GM12874 (cell line): ENCODE measurements around the gene TRIM39.
A peak's percentile ranks its signal among the peaks of the same experiment; 100 is the strongest.

Experiments used
- TF ChIP-seq, protein P1 (sequence below): IDR thresholded peaks from 2 replicates; pipeline ENCODE4 v1.5.1; 2011; ENCODE audit warnings: low read depth, mild to moderate bottlenecking, control low read depth, low read length, moderate library complexity; ENCODE audit not compliant: insufficient read depth

TRIM39 gene

DNA sequence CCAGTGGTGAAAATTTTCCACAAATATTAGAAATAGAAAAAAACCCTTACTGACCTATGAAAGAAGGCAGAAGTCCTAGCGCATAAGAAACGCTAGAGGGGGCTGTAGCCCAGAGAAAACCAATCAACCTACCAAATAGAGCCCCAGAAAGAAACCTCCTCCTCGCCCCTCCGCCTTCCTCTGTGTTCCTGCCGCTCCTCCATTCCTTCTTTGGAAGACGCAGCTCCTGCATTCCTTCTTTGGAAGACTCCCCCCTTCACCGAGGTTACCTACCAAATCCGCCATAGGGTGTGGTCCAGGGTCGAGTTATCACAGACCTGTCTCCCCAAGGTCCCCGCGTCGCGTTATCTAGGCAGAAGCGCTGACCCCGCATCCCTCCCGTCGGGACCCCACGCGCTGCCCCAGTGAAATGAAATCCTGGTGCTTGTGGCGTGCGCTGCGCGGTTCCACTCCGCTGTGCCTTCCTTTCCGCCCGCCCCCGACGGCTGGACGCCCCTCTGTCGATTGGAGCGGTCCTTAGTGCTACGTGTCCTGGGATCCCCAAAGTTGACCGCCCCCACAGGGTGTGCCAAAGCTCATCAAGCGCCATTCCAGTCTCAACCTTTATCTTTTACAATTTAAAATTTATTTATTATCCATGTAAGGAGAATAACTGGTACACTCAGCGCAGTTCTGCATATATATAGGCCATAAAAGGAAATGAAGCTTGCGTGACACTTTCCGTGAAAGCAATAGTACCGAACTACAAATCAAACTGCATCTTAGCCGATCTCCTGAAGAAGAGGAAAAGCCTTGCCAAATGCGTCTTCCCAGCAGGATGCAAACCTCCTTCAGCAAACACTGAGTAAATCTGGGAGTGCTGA, 31.2 kb downstream of the TRIM39 start:
- TF ChIP-seq, protein P1, sequence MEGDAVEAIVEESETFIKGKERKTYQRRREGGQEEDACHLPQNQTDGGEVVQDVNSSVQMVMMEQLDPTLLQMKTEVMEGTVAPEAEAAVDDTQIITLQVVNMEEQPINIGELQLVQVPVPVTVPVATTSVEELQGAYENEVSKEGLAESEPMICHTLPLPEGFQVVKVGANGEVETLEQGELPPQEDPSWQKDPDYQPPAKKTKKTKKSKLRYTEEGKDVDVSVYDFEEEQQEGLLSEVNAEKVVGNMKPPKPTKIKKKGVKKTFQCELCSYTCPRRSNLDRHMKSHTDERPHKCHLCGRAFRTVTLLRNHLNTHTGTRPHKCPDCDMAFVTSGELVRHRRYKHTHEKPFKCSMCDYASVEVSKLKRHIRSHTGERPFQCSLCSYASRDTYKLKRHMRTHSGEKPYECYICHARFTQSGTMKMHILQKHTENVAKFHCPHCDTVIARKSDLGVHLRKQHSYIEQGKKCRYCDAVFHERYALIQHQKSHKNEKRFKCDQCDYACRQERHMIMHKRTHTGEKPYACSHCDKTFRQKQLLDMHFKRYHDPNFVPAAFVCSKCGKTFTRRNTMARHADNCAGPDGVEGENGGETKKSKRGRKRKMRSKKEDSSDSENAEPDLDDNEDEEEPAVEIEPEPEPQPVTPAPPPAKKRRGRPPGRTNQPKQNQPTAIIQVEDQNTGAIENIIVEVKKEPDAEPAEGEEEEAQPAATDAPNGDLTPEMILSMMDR, result peak; percentile 70

GRCh38 chr6:30359276-30359675, 32.5 kb downstream of the TRIM39 start:
- TF ChIP-seq, protein P1, result no peak

GRCh38 chr6:30360139-30360538, 33.4 kb downstream of the TRIM39 start:
- TF ChIP-seq, protein P1, result no peak

DNA sequence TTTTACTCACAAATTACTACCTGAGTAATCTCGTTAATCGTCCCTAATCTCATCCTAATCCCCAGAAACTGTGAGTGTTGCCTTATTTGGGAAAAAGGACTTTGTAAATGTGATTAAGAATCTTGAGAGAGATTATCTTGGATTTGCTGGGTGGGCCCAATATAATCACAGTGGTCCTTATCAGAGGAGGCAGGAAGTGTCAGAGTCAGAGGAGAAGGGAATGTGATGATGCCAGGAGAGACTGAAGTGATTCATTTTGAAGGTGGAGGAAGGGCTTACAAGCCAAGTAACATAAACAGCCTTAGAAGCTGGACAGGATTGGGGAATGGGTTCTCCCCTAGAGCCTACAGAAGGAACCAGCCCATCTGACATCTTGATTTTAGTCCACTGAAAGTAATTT, 34.9 kb downstream of the TRIM39 start:
- TF ChIP-seq, protein P1, result no peak

DNA sequence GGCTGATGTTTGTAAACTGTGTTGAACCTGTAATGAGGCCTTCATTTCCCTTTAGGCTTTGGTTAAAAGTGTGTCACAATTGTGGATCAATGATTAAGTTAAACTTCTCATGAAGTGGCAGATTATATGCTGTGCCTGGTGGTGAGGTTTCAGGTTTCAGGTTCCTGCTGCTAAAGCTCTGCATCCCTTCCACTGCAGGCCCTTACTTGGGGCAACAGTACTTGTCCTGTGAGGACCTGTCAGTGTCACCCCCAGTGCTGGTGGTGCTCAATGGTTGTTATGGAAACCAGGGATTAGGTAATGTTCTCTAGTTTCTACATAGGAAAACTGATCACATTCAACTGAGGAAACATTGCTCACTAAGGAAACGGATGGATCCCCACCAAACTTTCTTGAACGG, 36.7 kb downstream of the TRIM39 start:
- TF ChIP-seq, protein P1, result no peak

- TF ChIP-seq, protein P1, result peak; percentile 19; the same call in 1 of the 2 replicates
These were observed 37.9 kb downstream of the TRIM39 start for GRCh38 chr6:30364591-30364990.

DNA sequence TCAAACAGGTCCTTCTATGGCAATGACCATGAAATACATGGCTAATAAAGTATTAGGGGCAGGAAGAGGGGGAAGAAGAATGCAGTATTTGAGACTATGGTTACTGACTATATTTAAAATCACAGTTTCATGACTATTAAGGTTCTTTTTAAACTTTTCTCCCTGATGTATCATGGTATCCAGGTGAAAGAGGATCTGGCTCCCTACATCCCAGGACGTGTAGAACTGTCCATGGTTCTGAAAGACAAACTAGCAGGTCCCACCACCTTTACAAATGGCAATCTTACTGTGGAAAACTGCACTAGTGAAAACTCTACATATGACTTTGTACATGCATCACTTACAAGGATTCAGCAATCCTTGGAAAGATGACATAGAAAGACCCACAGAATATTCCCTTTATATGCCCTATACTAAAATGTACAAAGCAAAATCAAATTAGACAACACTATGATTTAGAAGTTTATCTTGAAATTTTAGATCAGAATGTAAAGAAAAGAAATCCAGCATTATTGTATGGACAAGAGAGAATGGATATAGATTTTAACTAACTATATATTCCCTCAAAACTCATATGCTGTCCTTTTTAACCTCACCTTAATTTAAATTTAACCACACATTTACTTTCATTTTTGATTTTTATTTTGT, 51.7 kb downstream of the TRIM39 start:
- TF ChIP-seq, protein P1, result no peak
